Spinal cord (tissue), 10 donors: ENCODE results near the gene UBAC2. TPM values are rescaled to one million over a fixed set of nuclear protein-coding genes. Genes with fewer than 3 reads are reported as not detected.

Experiments used
- DNase-seq, 6 donors: peaks; one replicate each; pipeline versions ENCODE4 v3.0.0 to v3.0.0-alpha.2; 2013 to 2015; ENCODE audit warnings: low spot score in 6 of 6, low read depth in 4 of 6
- H3K27ac ChIP-seq: one replicate; pipeline ENCODE4 v1.5.1; 2013; ENCODE audit warnings: low read depth, low read length, control low read depth
- H3K27me3 ChIP-seq: one replicate; pipeline ENCODE4 v1.6.1; 2013; ENCODE audit warnings: low read length; ENCODE audit not compliant: control insufficient read depth, insufficient read depth
- H3K36me3 ChIP-seq: one replicate; pipeline ENCODE4 v1.6.1; 2013; ENCODE audit warnings: low read length; ENCODE audit not compliant: control insufficient read depth, insufficient read depth
- H3K4me1 ChIP-seq: one replicate; pipeline ENCODE4 v1.6.1; 2013; ENCODE audit warnings: low read length; ENCODE audit not compliant: control insufficient read depth, insufficient read depth
- H3K4me3 ChIP-seq: one replicate; pipeline ENCODE4 v1.5.1; 2013; ENCODE audit warnings: low read depth, low read length, control low read depth
- H3K9me3 ChIP-seq: one replicate; pipeline ENCODE4 v1.6.1; 2013; ENCODE audit warnings: low read length; ENCODE audit not compliant: control insufficient read depth, insufficient read depth
- WGBS: methylation state at CpG from one replicate; pipeline ENCODE4 v1.1.5; 2013; ENCODE audit warnings: missing lambda C conversion rate; ENCODE audit not compliant: insufficient coverage; 5-methylcytosine and 5-hydroxymethylcytosine counted together
- polyA plus RNA-seq, 2 donors: library from polyadenylated mRNA; unstranded; fragments of 120-200 nt; gene quantifications; one replicate each; pipeline ENCODE4 v1.2.1, GENCODE V29; 2013; ENCODE audit not compliant: insufficient read length in 2 of 2
- total RNA-seq, 2 donors: library from RNA; depleted of rRNA in 1 of 2; stranded (reverse); fragments of 120-200 nt in 1 of 2; fragments of >200 nt in 1 of 2; gene quantifications; one replicate each; pipeline versions ENCODE4 v1.2.3 to v1.2.4, GENCODE V29; 2013 to 2014
- donor health status: healthy.

The UBAC2 gene
- total and polyA plus RNA-seq, 4 donors: 37.9 to 60.3 (median 53.8) TPM

DNA sequence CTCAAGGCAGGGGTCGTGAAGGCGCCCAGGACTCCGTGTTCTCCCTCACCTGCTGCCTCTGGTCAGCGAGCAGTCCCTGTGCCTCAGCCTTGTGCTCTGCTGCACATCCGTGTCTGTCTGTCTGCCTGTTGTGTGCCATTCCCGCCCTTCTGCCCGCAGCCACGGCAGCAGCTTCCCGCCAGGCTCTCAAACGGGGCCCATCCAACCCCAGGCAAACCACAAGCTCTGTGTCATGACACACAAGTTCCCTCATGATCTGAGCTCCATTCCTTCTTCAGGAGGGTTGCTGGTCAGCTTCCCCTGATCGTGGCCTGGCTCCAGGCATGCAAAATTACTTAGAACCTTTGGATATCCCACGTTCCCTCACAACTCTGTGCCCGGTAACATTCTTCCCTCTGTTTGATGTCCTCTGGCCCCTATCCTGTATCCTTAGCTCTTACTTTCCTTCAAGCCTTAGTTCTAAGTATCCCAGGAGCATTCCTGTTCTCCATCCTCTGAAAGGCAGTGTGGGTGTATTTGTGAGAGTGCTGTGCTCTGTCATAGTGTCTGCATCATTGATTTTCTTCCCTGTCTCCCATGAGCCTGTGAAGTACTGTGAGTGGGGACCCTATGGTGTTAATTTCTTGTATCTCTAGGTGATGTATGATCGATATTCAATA is 103.3 kb downstream of the UBAC2 start:
- Histone ChIP-seq H3K27me3 (no peaks in the 10 kb centered on the region), H3K4me1 (no peaks in the 10 kb centered on the region), H3K36me3 (peaks cover 5% of the 10 kb centered on the region), H3K27ac (no peak overlapping the region), H3K9me3 (no peaks in the 10 kb centered on the region), H3K4me3 (no peak overlapping the region)
- WGBS: 91% methylated on average over 13 of the region's 14 CpGs
- DNase-seq: no peak

- no peaks in the 10 kb centered on the region for H3K27me3 ChIP-seq
- peaks cover 6% of the 10 kb centered on the region for H3K36me3 ChIP-seq
- WGBS: no CpG with 5 or more reads among the region's 4 CpGs
- no peaks in the 10 kb centered on the region for H3K9me3 ChIP-seq
- no peaks in the 10 kb centered on the region for H3K4me1 ChIP-seq
- no peak for DNase-seq
- no peak overlapping the region for H3K27ac ChIP-seq
- no peak overlapping the region for H3K4me3 ChIP-seq
These were observed 103.9 kb downstream of the UBAC2 start for GRCh38 chr13:99304541-99304940.

- Histone ChIP-seq H3K27ac (no peak overlapping the region), H3K9me3 (no peaks in the 10 kb centered on the region), H3K27me3 (no peaks in the 10 kb centered on the region), H3K36me3 (peaks cover 6% of the 10 kb centered on the region), H3K4me1 (no peaks in the 10 kb centered on the region), H3K4me3 (no peak overlapping the region)
- WGBS: no CpG with 5 or more reads among the region's 5 CpGs
- no peak for DNase-seq
These were observed 104.5 kb downstream of the UBAC2 start for GRCh38 chr13:99305158-99305557.

DNA sequence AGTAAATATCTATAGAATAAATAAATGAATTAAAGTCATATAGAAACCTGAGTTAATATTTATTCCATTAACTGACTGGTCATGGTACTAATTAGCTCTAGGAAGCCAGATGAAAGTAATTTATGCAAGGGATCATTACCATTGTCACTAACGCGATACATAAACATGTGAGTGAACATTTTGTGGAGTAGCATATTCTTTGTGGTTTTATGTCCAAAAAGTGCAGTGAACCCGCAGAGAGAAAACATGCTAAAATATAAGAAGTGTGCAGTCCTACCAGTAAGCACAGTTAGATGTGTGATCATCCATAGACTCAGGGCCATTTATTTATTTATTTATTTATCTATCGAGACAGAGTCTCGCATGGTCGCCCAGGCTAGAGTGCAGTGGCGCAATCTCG is 104.9 kb downstream of the UBAC2 start:
- H3K27me3 ChIP-seq: no peaks in the 10 kb centered on the region
- H3K4me3 ChIP-seq: no peak overlapping the region
- 90% methylated on average over 2 of the region's 8 CpGs for WGBS
- peaks cover 6% of the 10 kb centered on the region for H3K36me3 ChIP-seq
- DNase-seq: no peak
- H3K9me3 ChIP-seq: no peaks in the 10 kb centered on the region
- no peaks in the 10 kb centered on the region for H3K4me1 ChIP-seq
- H3K27ac ChIP-seq: no peak overlapping the region

GRCh38 chr13:99307247-99307646 is 106.6 kb downstream of the UBAC2 start, which contains the start of gene GPR183:
Gene GPR183, minus strand, starts transcription at chr13:99307399. Its CDS starts 11,254 bp downstream, at chr13:99296145.
- no peak for DNase-seq
- H3K27me3 ChIP-seq: no peaks in the 10 kb centered on the region
- no peak within 1 kb of the TSS for H3K27ac ChIP-seq
- no peaks in the 10 kb centered on the region for H3K9me3 ChIP-seq
- H3K36me3 ChIP-seq: peaks cover 6% of the 10 kb centered on the region
- no peak within 1 kb of the TSS for H3K4me3 ChIP-seq
- 75% methylated on average over 2 of the region's 4 CpGs for WGBS
- no peaks in the 10 kb centered on the region for H3K4me1 ChIP-seq

DNA sequence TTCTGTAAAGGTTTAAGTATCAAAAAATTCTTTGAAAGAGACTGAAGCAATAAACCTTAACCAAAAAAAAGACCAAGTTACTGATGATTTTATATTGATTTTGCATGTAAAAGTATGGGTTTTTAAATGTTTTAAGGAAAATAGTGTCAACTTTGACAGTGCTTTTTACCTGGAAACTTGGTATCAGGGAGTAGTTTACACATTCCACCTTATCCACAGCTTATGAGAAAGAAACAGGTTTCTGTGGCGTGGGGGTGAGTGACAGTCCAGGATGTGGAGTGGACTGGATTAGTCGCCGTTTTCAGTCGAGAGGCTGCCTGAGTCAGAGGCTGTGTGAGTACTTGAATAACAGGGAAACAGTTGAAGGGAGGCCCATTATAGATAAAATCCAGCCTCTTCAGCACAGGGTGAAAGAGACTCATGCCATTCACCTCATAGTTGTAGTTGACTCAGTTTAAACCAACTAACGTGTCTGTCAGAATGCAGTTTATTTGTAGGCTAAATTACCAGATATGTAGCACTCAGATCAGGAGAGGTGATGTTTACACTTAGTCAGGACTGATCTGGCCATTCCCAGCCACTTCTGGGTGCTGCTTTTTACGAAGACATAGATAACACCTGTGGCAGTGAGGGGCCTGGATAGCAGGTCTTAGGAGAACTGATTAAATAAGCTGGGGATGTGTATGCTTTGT is 107.1 kb downstream of the UBAC2 start:
- 80% methylated on average over 5 of the region's 6 CpGs for WGBS
- Histone ChIP-seq H3K4me3 (no peak overlapping the region), H3K27ac (no peak overlapping the region), H3K4me1 (peaks cover 5% of the 10 kb centered on the region), H3K9me3 (no peaks in the 10 kb centered on the region), H3K36me3 (peaks cover 6% of the 10 kb centered on the region), H3K27me3 (no peaks in the 10 kb centered on the region)
- DNase-seq: no peak

DNA sequence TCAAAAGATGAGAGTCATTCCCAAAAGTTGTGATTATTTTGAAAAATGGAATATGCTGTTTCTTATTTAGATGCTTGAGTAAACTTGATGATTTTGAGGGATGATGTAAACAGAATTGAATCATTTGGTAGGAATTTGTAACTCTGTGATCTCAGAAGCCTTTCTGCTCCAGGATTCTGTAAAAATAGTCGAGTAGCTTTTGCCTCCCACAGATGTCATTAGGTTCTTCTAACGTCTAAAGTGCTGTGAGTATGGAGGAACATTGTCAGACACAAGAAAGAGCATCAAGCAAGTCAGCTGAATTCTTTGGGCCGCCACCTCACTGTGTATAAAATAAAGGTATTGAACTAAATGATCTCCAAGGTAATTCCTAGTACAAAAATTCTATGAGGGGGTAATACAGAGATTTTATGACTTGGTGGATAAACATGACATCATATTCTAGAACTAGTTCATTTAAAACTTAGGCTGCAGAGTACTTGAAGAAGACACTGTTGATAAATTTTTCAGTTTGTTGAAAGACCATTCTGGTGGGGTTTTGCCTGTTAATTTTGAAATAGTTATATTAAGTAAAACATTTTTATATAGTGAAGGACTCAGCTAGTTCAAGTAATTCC is 107.9 kb downstream of the UBAC2 start:
- 80% methylated on average over 2 of the region's 3 CpGs for WGBS

DNA sequence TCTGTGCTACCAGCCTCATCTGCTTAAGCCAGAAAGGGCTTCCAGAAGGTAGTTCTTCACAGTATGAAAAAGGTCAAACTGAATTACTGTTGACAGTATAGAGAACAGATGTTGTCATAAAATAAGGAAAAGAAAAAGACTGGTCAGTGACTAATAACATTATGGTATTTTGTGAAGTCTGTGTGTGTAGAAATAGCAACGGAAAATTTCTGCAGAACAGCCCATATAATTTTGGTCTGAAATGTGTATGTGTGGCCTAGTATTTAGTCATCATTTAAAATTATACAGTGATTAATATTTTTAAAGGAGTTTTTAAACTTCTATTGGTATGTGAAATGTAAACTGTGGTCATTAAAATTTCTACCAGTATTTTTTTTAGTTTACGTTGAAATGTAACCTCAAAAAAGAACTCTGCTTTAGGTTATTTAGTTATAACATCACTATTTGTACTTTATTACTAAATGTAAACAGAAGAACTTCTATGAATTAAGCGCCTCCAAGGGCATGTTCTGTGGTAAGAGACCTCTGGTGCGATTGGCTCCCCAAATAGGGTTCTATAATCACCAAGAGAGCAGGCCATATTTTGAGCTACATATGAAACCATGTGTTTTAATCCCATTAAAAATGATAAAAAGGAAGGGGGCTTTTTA is 109.9 kb downstream of the UBAC2 start:
- no peaks in the 10 kb centered on the region for H3K27me3 ChIP-seq
- H3K4me1 ChIP-seq: peaks cover 8% of the 10 kb centered on the region
- DNase-seq: no peak
- WGBS: no CpG with 5 or more reads among the region's 4 CpGs
- peaks cover 3% of the 10 kb centered on the region for H3K36me3 ChIP-seq
- no peak overlapping the region for H3K4me3 ChIP-seq
- no peaks in the 10 kb centered on the region for H3K9me3 ChIP-seq
- no peak overlapping the region for H3K27ac ChIP-seq

More for the DNA sequence above, 107.9 kb downstream of the UBAC2 start:
- Histone ChIP-seq H3K9me3 (no peaks in the 10 kb centered on the region), H3K36me3 (peaks cover 6% of the 10 kb centered on the region), H3K27ac (no peak overlapping the region), H3K4me3 (no peak overlapping the region), H3K4me1 (peaks cover 8% of the 10 kb centered on the region), H3K27me3 (no peaks in the 10 kb centered on the region)
- no peak for DNase-seq

GRCh38 chr13:99311137-99311536 is 110.5 kb downstream of the UBAC2 start:
- H3K27me3 ChIP-seq: no peaks in the 10 kb centered on the region
- 86% methylated on average over 4 of the region's 4 CpGs for WGBS
- no peak overlapping the region for H3K4me3 ChIP-seq
- H3K9me3 ChIP-seq: no peaks in the 10 kb centered on the region
- peaks cover 8% of the 10 kb centered on the region for H3K4me1 ChIP-seq
- peaks cover 3% of the 10 kb centered on the region for H3K36me3 ChIP-seq
- no peak for DNase-seq
- no peak overlapping the region for H3K27ac ChIP-seq
